IPS-NIHi11 (cell line): Measurements from ENCODE around the gene BBOF1.

Experiments used
- DNase-seq: peaks from one replicate; pipeline ENCODE4 v3.0.0; 2012; ENCODE audit warnings: mixed read lengths, low spot score

Gene BBOF1

DNA sequence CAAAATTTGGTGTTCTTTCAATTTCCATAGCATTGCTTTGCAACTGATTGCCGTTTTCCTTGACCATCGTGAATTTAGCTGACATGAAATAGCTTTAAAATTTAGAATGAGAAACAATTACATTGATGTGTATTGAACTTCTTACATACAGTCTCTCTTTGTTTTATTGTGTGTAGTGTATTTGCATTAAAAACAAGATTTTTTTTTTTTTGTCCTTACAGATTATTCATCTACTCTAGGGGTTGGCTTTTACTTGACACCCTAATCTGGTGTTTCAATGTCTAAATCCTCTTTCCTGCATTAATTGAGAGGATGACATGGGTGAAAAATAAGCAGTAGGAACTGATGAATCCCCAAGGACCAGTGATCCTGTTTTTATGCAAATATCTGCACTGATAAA, 86.2 kb downstream of the BBOF1 start:
- no peak for DNase-seq

DNA sequence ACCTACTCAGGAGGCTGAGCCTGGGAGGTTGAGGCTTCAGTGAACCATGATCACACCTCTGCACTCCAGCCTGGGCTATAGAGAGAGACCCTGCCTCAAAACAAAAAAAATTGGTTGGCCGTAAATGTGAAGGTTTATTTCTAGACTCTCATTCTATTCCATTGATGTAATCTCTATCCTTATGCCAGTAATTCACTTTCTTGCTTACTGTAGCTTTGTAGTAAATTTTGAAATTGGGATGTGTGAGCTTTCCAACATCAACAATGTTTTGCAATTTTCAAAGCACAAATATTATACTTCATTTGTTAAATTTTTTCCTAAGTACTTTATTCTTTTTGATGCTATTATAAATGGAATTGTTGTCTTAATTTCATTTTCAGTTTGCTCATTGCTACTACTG, 90.2 kb downstream of the BBOF1 start:
- no peak for DNase-seq

DNA sequence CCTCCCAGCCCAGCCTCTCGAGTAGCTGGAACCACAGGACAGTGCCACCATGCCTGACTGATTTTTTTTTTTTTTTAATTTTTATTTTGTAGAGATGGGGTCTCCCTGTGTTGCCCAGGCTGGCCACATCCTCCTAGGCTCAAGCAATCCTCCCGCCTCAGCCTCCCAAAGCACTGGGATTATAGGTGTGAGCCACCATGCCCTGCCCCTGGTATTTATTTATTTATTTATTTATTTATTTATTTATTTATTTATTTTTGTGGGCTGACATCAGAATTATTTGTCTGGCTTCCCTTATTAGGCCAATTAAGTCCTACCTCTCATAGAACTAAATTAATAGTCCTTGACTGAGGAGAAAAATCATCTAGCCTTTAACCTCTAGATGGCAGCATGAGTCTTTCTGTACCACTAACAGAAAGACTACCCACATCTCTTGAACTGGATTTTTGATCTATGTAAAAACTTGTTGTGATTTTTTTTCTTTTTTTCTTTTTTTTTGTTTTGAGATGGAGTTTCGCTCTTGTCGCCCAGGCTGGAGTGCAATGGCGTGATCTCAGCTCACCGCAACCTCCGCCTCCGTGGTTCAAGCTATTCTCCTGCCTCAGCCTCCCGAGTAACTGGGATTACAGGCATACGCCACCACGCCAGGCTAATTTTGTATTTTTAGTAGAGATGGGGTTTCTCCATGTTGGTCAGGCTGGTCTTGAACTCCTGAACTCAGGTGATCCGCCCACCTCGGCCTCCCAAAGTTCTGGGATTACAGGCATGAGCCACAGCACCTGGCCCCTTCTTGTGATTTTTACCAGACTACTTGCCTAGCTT, 92.5 kb downstream of the BBOF1 start:
- peak; percentile 52 for DNase-seq
